H1 (cell line): ENCODE data around the gene SCAMP3.

Experiments
- ATF3 ChIP-seq: IDR thresholded peaks from 2 replicates; pipeline ENCODE4 v1.6.1; 2011; ENCODE audit warnings: low read depth, mild to moderate bottlenecking, low read length; ENCODE audit not compliant: insufficient read depth
- BRCA1 ChIP-seq: IDR thresholded peaks from 2 replicates; pipeline ENCODE4 v1.6.1; 2012; ENCODE audit warnings: low read depth, low read length, improper control_type of control experiment
- CEBPB ChIP-seq: IDR thresholded peaks from 2 replicates; pipeline ENCODE4 v1.6.1; 2012; ENCODE audit warnings: low read depth, low read length
- CTCF ChIP-seq, 3 experiments: IDR thresholded peaks; 1 replicate in 2 of 3; 2 replicates in 1 of 3; pipeline versions ENCODE4 v1.5.1 to v1.6.1; 2011; ENCODE audit warnings: low read length in 3 of 3, mild to moderate bottlenecking in 3 of 3, inconsistent platforms in 2 of 3, low read depth in 1 of 3, moderate library complexity in 1 of 3; ENCODE audit not compliant: insufficient read depth in 1 of 3; ENCODE audit errors: control extremely low read depth in 1 of 3
- E2F6 ChIP-seq: IDR thresholded peaks from 2 replicates; pipeline ENCODE4 v1.6.1; 2012; ENCODE audit warnings: inconsistent platforms
- EP300 ChIP-seq, 2 experiments: IDR thresholded peaks; 1 replicate in 1 of 2; 2 replicates in 1 of 2; pipeline ENCODE4 v1.6.1; 2011 to 2012; ENCODE audit warnings: low read depth in 2 of 2, low read length in 2 of 2, mild to moderate bottlenecking in 2 of 2, borderline replicate concordance in 1 of 2, inconsistent platforms in 1 of 2, moderate library complexity in 1 of 2
- MAFK ChIP-seq: IDR thresholded peaks from 2 replicates; pipeline ENCODE4 v1.6.1; 2012; ENCODE audit warnings: low read depth, mild to moderate bottlenecking, improper control_type of control experiment, low read length
- MAX ChIP-seq: IDR thresholded peaks from 2 replicates; pipeline ENCODE4 v1.6.1; 2012; ENCODE audit warnings: inconsistent platforms
- PHF8 ChIP-seq: fragments of 200-600 bp; sonication (generic); conservative IDR thresholded peaks from 2 replicates; pipeline ENCODE4 v1.7.1; 2012; ENCODE audit warnings: low read depth, mild to moderate bottlenecking, inconsistent platforms, low read length, moderate library complexity
- RAD21 ChIP-seq, 2 experiments: IDR thresholded peaks in 1 of 2; conservative IDR thresholded peaks in 1 of 2; 2 replicates each; pipeline ENCODE4 v1.6.1; 2011; ENCODE audit warnings: low read depth in 2 of 2, low read length in 2 of 2, improper control_type of control experiment in 1 of 2, inconsistent platforms in 1 of 2, mild to moderate bottlenecking in 1 of 2, moderate library complexity in 1 of 2
- USF2 ChIP-seq: IDR thresholded peaks from 2 replicates; pipeline ENCODE4 v1.6.1; 2011; ENCODE audit warnings: low read length, improper control_type of control experiment

- no peak for TF ChIP-seq CTCF (IDR thresholded peaks at IDR 0.05; ENCODE audit: control extremely low read depth in 1 of 3, insufficient read depth in 1 of 3, low read depth in 1 of 3, low read length in 3 of 3)
- no peak for TF ChIP-seq MAX
- no peak for TF ChIP-seq ATF3
- TF ChIP-seq EP300 (IDR thresholded peaks at IDR 0.05; ENCODE audit: borderline replicate concordance in 1 of 2, low read depth in 2 of 2, low read length in 2 of 2), result no peak
- no peak for TF ChIP-seq CEBPB
- no peak for TF ChIP-seq RAD21 (IDR thresholded peaks at IDR 0.05 in 1 of 2, conservative IDR thresholded peaks at IDR 0.05 in 1 of 2; ENCODE audit: low read depth in 2 of 2, low read length in 2 of 2)
- TF ChIP-seq USF2, result no peak
- no peak for TF ChIP-seq PHF8
- no peak for TF ChIP-seq E2F6
- no peak for TF ChIP-seq MAFK
- TF ChIP-seq BRCA1, result no peak
These were observed 8.4 kb downstream of the SCAMP3 start for GRCh38 chr1:155253797-155254196.
